Motor neuron (in vitro differentiated cells): Measurements from ENCODE around the gene HELT. TPM values are rescaled to one million over a fixed set of nuclear protein-coding genes. Genes with fewer than 3 reads are reported as not detected.

Experiments used
- ATAC-seq, 8 experiments: fragments of 200-7000 bp; cut with Tn5 transposase; replicated peaks in 6 of 8; 2 replicates each; pipeline ENCODE4 v1.8.0; 2021; ENCODE audit warnings: mild to moderate bottlenecking in 8 of 8, moderate library complexity in 8 of 8
- H3K27ac ChIP-seq, 2 donors: fragments of 250-450 bp; sonication (Bioruptor Pico); 2 replicates each; pipeline ENCODE4 v1.9.0; 2021; ENCODE audit warnings: antibody characterized with exemption in 2 of 2, mild to moderate bottlenecking in 2 of 2, moderate library complexity in 1 of 2
- H3K4me1 ChIP-seq, 2 donors: fragments of 250-450 bp; sonication (Bioruptor Pico); replicated peaks in 1 of 2; 2 replicates each; pipeline ENCODE4 v1.6.1; 2021; ENCODE audit warnings: antibody characterized with exemption in 2 of 2, mild to moderate bottlenecking in 2 of 2, moderate library complexity in 1 of 2
- H3K4me3 ChIP-seq, 5 donors: fragments of 250-450 bp; sonication (Bioruptor Pico); 2 replicates each; pipeline ENCODE4 v1.9.0; 2021; ENCODE audit warnings: antibody characterized with exemption in 5 of 5, mild to moderate bottlenecking in 5 of 5, moderate library complexity in 4 of 5
- WGBS, 10 experiments: fragments of 450-650 bp; shearing (Covaris generic); methylation state at CpG; one replicate each; pipeline ENCODE4 v1.0.0; 2022; 5-methylcytosine and 5-hydroxymethylcytosine counted together
- in situ Hi-C, 9 experiments: fragments of 400-800 bp; cut with MboI; loops; one replicate each; pipeline ENCODE4 v1.15.0; 2021; ENCODE audit warnings: low sequenced_read_pairs in 9 of 9, low pct_unique_long_range_greater_than_20kb in 2 of 9; ENCODE audit not compliant: unreplicated experiment in 9 of 9
- total RNA-seq, 8 experiments: library from RNA; unstranded; fragments of 300-600 nt; gene quantifications; 2 replicates each; pipeline versions ENCODE4 v1.2.3 to v1.2.4, GENCODE V29; 2022

The HELT gene
- total RNA-seq, 8 experiments from 2014 or later = not detected

- Histone ChIP-seq H3K27ac (no peak overlapping the region), H3K4me3 (no peak overlapping the region), H3K4me1 (no peaks in the 10 kb centered on the region)
- 0 to 30% (median 5%) methylated on average over 2 to 20 of the region's 22 CpGs; no CpG with 5 or more reads in 2 of the 10 experiments for WGBS, 10 experiments
- peak; percentile 97 to 99 (median 98) for ATAC-seq
- in situ Hi-C loops = loop anchor here in 1 of 9 experiments (25.0 kb wide), 1 partner anchor 107 kb away; no protein-coding TSS in a partner anchor
Measured at GRCh38 chr4:185005219-185005819, 13.0 kb upstream of the HELT start.

DNA sequence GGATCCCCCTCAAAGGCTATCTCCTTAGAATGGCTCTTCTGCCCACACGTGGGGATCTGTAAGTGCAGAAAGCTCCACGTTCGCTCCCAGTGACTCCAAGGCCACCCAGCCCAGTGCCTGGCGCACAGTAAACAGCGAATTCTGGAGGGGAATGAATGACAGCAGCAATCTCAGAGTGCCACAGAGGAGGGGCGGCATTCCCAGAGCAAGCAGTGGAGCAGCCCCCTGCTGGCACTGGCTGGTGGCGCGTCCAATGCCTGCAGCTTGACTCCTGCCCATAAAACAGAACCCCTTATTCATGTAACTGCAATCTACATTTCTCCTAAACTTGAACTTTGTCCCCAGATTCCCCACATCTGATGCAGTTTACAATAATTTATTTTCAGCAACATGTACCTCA lies 6.9 kb upstream of the HELT start:
- WGBS, 10 experiments = 0 to 60% (median 13%) methylated on average over 1 to 7 of the region's 8 CpGs; no CpG with 5 or more reads in 4 of the 10 experiments
- Histone ChIP-seq H3K4me1 (no peaks in the 10 kb centered on the region), H3K4me3 (no peak overlapping the region), H3K27ac (no peak overlapping the region)
- peak in 7 of 8 experiments; percentile 26 to 92 (median 57) for ATAC-seq
- in situ Hi-C loops = loop anchor here in 1 of 9 experiments (25.0 kb wide), 1 partner anchor 101 kb away; no protein-coding TSS in a partner anchor

DNA sequence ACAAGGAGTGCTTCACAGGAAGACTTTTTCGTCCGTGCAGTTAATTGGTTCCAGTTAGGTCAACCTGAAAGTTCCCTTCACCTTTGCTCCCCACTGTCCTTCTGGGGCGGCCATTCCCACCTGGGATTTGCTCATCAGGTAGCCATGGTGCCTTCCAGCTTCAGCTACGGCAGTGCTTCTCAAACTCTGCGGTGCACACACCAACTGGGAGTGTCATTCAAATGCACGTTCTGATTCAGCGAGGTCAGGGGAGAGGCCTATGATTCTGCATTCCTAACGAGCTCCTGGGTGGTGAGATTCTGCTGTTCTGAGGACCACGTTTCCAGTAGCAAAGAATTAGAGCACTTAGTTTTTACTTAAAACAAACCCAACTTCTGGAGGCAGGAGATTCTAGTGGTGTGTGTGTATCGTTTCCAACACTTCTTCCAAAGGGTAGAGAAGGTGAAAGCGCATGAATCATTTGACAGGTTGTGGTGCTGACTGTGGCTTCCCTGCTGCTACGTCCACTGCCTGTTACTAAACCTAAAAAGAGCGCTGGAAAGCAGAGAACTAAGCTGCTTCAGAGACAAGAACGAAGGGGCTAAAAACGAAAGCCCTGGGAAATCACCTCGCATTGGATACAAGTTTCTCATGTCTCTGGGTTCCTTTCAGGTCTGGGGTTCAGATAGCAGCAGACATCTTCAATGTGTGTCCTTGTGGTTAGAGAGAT lies 4.7 kb upstream of the HELT start:
- peak in 2 of 8 experiments; percentile 48 to 55 for ATAC-seq
- WGBS, 10 experiments = 3 to 52% (median 29%) methylated on average over 2 to 14 of the region's 16 CpGs; no CpG with 5 or more reads in 1 of the 10 experiments
- Histone ChIP-seq H3K4me1 (peaks cover 0 to 6% of the 10 kb centered on the region in 2 donors), H3K4me3 (no peak overlapping the region), H3K27ac (no peak overlapping the region)
- in situ Hi-C loops = loop anchor here in 1 of 9 experiments (25.0 kb wide), 1 partner anchor 99 kb away; no protein-coding TSS in a partner anchor

- Histone ChIP-seq H3K27ac (no peak overlapping the region), H3K4me3 (no peak overlapping the region), H3K4me1 (peaks cover 0 to 13% of the 10 kb centered on the region in 2 donors)
- in situ Hi-C loops = loop anchor here in 1 of 9 experiments (25.0 kb wide), 1 partner anchor 97 kb away; no protein-coding TSS in a partner anchor
- no peak for ATAC-seq
- WGBS, 10 experiments = 17 to 70% (median 46%) methylated on average over 1 to 5 of the region's 5 CpGs
Measured at GRCh38 chr4:185015108-185015507, 3.2 kb upstream of the HELT start.

DNA sequence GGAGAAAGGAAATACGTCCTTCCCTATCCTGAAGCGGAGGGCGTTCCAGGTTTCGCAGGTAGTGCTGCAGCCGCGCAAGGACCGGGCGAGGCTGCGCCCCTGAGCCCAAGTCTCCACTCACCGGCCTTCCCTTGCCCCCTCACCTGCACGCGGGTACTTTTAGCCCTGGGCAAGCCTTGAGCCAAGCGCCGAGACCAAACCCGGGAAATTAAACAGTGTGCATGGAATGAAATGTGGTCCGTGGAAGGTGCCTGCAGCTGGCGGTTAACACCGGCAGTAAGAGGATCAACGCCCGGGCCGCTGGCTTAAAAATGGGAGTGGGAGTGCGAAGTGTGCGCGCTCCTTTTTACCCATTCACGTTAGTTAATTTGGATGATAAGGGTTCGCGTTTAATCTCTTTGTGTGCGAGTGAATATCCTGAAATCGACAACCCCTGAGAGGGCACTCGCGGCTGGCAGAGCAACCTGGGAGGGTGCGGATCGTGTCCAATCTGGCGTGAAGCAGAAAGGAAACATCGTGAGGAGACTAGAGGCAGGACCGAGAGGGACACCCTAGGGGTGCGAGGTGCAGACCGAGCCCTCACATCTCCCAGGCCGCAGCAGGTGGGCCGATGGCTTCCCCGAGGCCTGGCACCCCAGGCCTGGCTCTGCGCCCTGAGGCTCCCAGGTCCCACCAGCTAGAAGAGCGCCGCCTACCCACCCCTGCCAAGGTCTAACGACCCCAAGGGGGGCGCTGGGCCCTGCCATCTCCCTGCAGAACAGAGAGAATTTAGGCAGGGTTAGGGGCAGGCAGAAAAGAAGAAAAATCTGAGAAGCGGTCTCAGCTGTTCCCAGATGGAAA lies 2.0 kb upstream of the HELT start:
- no peak for ATAC-seq
- no peak overlapping the region for H3K4me3 ChIP-seq
- in situ Hi-C loops = loop anchor here in 1 of 9 experiments (25.0 kb wide), 1 partner anchor 96 kb away; no protein-coding TSS in a partner anchor

GRCh38 chr4:185016946-185017758 lies 1.1 kb upstream of the HELT start:
- WGBS, 10 experiments = 0 to 11% (median 2%) methylated on average over 2 to 9 of the region's 34 CpGs
- Histone ChIP-seq H3K27ac (no peak overlapping the region), H3K4me3 (no peak overlapping the region), H3K4me1 (peaks cover 15 to 31% of the 10 kb centered on the region in 2 donors)
- in situ Hi-C loops = loop anchor here in 1 of 9 experiments (25.0 kb wide), 1 partner anchor 95 kb away; no protein-coding TSS in a partner anchor
- no peak for ATAC-seq

More for the DNA sequence above, 2.0 kb upstream of the HELT start:
- Histone ChIP-seq H3K27ac (no peak overlapping the region), H3K4me1 (peaks cover 9 to 24% of the 10 kb centered on the region in 2 donors)
- 0 to 13% (median 3%) methylated on average over 1 to 16 of the region's 47 CpGs; no CpG with 5 or more reads in 5 of the 10 experiments for WGBS, 10 experiments

- peak in 1 of 8 experiments; percentile 4 for ATAC-seq
- WGBS, 10 experiments = 0 to 7% (median 1%) methylated on average over 1 to 16 of the region's 41 CpGs; no CpG with 5 or more reads in 5 of the 10 experiments
- Histone ChIP-seq H3K4me1 (peaks cover 25 to 41% of the 10 kb centered on the region in 2 donors), H3K27ac (no peak overlapping the region), H3K4me3 (no peak overlapping the region)
- in situ Hi-C loops = loop anchor here in 1 of 9 experiments (25.0 kb wide), 1 partner anchor 93 kb away; no protein-coding TSS in a partner anchor
Measured at GRCh38 chr4:185018834-185019455, 655 bp downstream of the HELT start.

- ATAC-seq = peak in 4 of 8 experiments; percentile 20 to 64 (median 40)
- Histone ChIP-seq H3K27ac (no peak overlapping the region), H3K4me3 (peak overlapping the region in 1 of 5 donors; percentile 11), H3K4me1 (peaks cover 25 to 41% of the 10 kb centered on the region in 2 donors)
- in situ Hi-C loops = loop anchor here in 1 of 9 experiments (25.0 kb wide), 1 partner anchor 93 kb away; no protein-coding TSS in a partner anchor
- WGBS, 10 experiments = 0% methylated on average over 2 to 12 of the region's 57 CpGs; no CpG with 5 or more reads in 7 of the 10 experiments
Measured at GRCh38 chr4:185019456-185020292, 1.4 kb downstream of the HELT start.

- no peak overlapping the region for H3K27ac ChIP-seq
- 0 to 4% (median 0%) methylated on average over 1 to 21 of the region's 48 CpGs; no CpG with 5 or more reads in 6 of the 10 experiments for WGBS, 10 experiments
Measured at GRCh38 chr4:185020293-185020808, 2.1 kb downstream of the HELT start.

DNA sequence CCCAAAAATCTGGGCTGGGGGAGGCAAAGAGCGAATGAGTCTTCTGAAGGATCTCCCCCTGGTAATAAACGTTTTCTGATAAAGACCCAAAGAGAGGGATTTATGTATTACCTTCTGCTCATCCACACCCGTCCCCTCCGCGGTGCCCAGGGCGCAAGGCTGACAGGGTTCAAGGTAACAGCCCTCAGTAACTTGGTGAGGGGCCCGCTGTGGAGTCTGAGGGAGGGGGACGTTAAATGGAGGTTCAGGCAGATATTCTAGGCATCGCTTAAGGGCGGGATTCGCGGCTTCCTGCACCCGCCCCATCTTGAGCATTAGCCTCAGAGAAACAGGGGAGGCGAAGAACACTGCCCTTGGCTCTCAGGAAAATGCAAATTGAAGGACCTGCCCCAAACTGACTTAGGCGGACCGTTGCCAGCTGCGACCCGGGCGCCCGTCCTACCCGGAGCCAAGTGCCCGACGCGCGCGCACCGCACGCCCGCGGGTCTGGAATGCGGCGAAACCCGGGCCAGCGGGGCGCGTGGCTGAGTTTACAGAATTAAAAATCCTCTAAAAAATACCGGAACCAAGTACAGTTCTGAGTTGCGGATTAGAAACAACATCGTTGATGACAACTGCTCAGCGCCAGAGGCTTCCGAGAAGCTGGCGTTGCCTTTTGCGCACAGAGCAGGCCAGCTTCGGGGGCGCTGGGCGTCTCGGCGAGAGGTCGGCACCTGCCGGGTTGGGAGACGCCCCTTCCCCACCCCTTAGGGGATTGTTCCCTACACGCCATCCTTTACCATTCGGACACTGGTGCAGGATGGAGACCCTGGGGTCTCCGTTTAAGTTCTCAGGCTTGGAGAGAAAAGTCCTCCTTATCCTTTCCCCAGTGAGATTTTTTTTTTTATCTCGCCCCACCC lies 2.8 kb downstream of the HELT start:
- no peak for ATAC-seq
- Histone ChIP-seq H3K27ac (no peak overlapping the region), H3K4me3 (peak overlapping the region in 2 of 5 donors; percentile 2 to 8), H3K4me1 (peaks cover 25 to 41% of the 10 kb centered on the region in 2 donors)
- 0 to 14% (median 1%) methylated on average over 1 to 29 of the region's 55 CpGs; no CpG with 5 or more reads in 2 of the 10 experiments for WGBS, 10 experiments
- in situ Hi-C loops = loop anchor here in 1 of 9 experiments (25.0 kb wide), 1 partner anchor 91 kb away; no protein-coding TSS in a partner anchor

More at GRCh38 chr4:185020293-185020808, 2.1 kb downstream of the HELT start:
- in situ Hi-C loops = loop anchor here in 1 of 9 experiments (25.0 kb wide), 1 partner anchor 92 kb away; no protein-coding TSS in a partner anchor
- ATAC-seq = peak in 4 of 8 experiments; percentile 22 to 37 (median 28)
- peaks cover 25 to 41% of the 10 kb centered on the region in 2 donors for H3K4me1 ChIP-seq
- H3K4me3 ChIP-seq = peak overlapping the region in 1 of 5 donors; percentile 6
